ENCODE measurements around the gene NCKAP1.
"Not testable (repeated sequence)": the region's sequence is repeated elsewhere in the genome, so short reads cannot be mapped to it uniquely, and the experiment has no call there.

The NCKAP1 gene

GRCh38 chr2:183038341-183039300, at the start of gene NCKAP1:
Gene NCKAP1, minus strand, starts transcription at chr2:183038457. Its CDS starts 358 bp downstream, at chr2:183038099.
- DNase-seq (ENCODE audit: low read depth in 2 of 3, low spot score in 2 of 3): peak; percentile 73 to 84 (median 79)

- no peak for DNase-seq (ENCODE audit: low read depth in 2 of 3, low spot score in 2 of 3)
Observed at GRCh38 chr2:183081911-183082310, 43.7 kb upstream of the NCKAP1 start.

- DNase-seq (ENCODE audit: low read depth in 2 of 3, low spot score in 2 of 3): no peak
Observed at GRCh38 chr2:183079139-183079775, 41.0 kb upstream of the NCKAP1 start.

GRCh38 chr2:183078464-183079138, 40.3 kb upstream of the NCKAP1 start, which contains the start of gene DUSP19:
Gene DUSP19, plus strand, starts transcription at chr2:183078747. Its CDS starts 187 bp downstream, at chr2:183078934.
- DNase-seq (ENCODE audit: low read depth in 2 of 3, low spot score in 2 of 3): peak; percentile 54 to 92 (median 73)

GRCh38 chr2:183078163-183078463, 39.9 kb upstream of the NCKAP1 start:
- no peak for DNase-seq (ENCODE audit: low read depth in 2 of 3, low spot score in 2 of 3)

- DNase-seq (ENCODE audit: low read depth in 2 of 3, low spot score in 2 of 3): no peak
Observed at GRCh38 chr2:183072177-183072576, 33.9 kb upstream of the NCKAP1 start.

GRCh38 chr2:183070942-183071844, 32.9 kb upstream of the NCKAP1 start:
- DNase-seq (ENCODE audit: low read depth in 2 of 3, low spot score in 2 of 3): no peak

GRCh38 chr2:183069174-183069573, 30.9 kb upstream of the NCKAP1 start:
- no peak for DNase-seq (ENCODE audit: low read depth in 2 of 3, low spot score in 2 of 3)

GRCh38 chr2:183068561-183068960, 30.3 kb upstream of the NCKAP1 start:
- DNase-seq (ENCODE audit: low read depth in 2 of 3, low spot score in 2 of 3): no peak

GRCh38 chr2:183063083-183063482, 24.8 kb upstream of the NCKAP1 start:
- no peak for DNase-seq (ENCODE audit: low read depth in 2 of 3, low spot score in 2 of 3)

GRCh38 chr2:183060571-183061231, 22.4 kb upstream of the NCKAP1 start:
- DNase-seq (ENCODE audit: low read depth in 2 of 3, low spot score in 2 of 3): no peak

- no peak for DNase-seq (ENCODE audit: low read depth in 2 of 3, low spot score in 2 of 3)
Observed at GRCh38 chr2:183059561-183059960, 21.3 kb upstream of the NCKAP1 start.

- DNase-seq (ENCODE audit: low read depth in 2 of 3, low spot score in 2 of 3): no peak
Observed at GRCh38 chr2:183057333-183057985, 19.2 kb upstream of the NCKAP1 start.

- DNase-seq (ENCODE audit: low read depth in 2 of 3, low spot score in 2 of 3): no peak
Observed at GRCh38 chr2:183049420-183049819, 11.2 kb upstream of the NCKAP1 start.

GRCh38 chr2:183047486-183048125, 9.3 kb upstream of the NCKAP1 start:
- not testable (repeated sequence) for DNase-seq (ENCODE audit: low read depth in 2 of 3, low spot score in 2 of 3)

GRCh38 chr2:183043580-183043979, 5.3 kb upstream of the NCKAP1 start:
- DNase-seq (ENCODE audit: low read depth in 2 of 3, low spot score in 2 of 3): not testable (repeated sequence)

- DNase-seq (ENCODE audit: low read depth in 2 of 3, low spot score in 2 of 3): no peak
Observed at GRCh38 chr2:183040604-183041003, 2.3 kb upstream of the NCKAP1 start.

- DNase-seq (ENCODE audit: low read depth in 2 of 3, low spot score in 2 of 3): peak; percentile 3 to 5 (median 3)
Observed at GRCh38 chr2:183037553-183038340, 510 bp downstream of the NCKAP1 start.

Measured in activated CD8-positive, alpha-beta memory T cell treated with anti-CD3 and anti-CD28 coated beads for 48 hours (primary cell).